Measurements from ENCODE around the gene ITIH3. TPM values are rescaled to one million over a fixed set of nuclear protein-coding genes. Genes with fewer than 3 reads are reported as not detected.

The ITIH3 gene
- total RNA-seq, 4 donors from 2014 or later = 0.27 to 1.6 TPM; not detected in 2

DNA sequence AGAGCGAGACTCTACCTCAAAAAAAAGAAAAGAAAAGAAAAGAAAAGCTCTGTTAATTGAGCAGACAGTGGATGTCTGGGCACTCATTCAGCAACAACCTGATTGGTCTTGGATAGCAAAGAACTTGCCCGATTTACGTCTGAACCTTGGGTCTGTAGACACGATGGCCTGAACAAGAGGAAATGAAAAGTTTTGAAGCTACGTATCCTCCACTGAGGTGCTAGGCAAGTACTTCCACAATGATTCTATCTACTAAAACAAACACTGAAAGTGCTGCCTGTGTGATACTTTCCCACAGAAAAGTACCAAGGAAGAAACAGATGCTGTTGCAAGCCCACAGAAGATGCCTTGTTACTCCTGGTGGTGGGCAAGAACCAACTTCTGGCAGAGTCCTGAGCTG, 62.1 kb downstream of the ITIH3 start:
- 89 to 100% methylated on average over 1 to 5 of the region's 5 CpGs for WGBS, 2 donors (ENCODE audit: low coverage in 1 of 2)
- no peak for DNase-seq
- in situ Hi-C loops (cut with MboI; ENCODE audit: low pct_ligation_motif_present in 1 of 4, low pct_unique_long_range_greater_than_20kb in 1 of 4, low sequenced_read_pairs in 3 of 4) (no loop called here), intact Hi-C loops (cut with DNase I; ENCODE audit: low total_unique reads) (no loop called here)
- H3K4me3 ChIP-seq = no peak overlapping the region
- H3K27ac ChIP-seq = peak overlapping the region in 1 of 4 donors; percentile 5
- H3K27me3 ChIP-seq = no peaks in the 10 kb centered on the region
- no peaks in the 10 kb centered on the region for H3K36me3 ChIP-seq
- peaks cover 0 to 4% (median 0%) of the 10 kb centered on the region in 4 donors for H3K4me1 ChIP-seq
- H3K9me3 ChIP-seq = no peaks in the 10 kb centered on the region
- TF ChIP-seq CTCF (IDR thresholded peaks at IDR 0.05) (no peak), EP300 (IDR thresholded peaks at IDR 0.05; ENCODE audit: low read depth) (no peak), POLR2AphosphoS5 (IDR thresholded peaks at IDR 0.05) (no peak), POLR2A (IDR thresholded peaks at IDR 0.05) (no peak)

DNA sequence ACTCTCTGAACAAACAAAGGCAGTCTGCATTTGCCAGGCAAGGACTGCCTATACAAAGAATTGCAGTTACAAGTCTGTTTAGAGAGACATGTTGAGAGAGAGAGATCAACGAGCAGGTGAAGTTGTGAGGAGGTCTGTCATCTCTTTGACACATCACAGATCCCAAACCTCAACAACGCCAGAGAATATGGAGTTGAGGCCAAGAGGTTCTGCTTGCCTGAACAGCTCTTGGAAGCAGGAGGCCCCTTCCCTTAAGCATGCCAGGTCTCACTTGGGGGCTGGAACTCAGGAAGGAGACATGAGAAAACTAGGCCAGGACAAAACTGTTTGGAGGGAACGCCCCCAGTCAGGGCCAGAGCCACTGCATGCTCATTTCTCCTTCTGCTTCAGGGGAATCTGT, 62.5 kb downstream of the ITIH3 start:
- in situ Hi-C loops (cut with MboI; ENCODE audit: low pct_ligation_motif_present in 1 of 4, low pct_unique_long_range_greater_than_20kb in 1 of 4, low sequenced_read_pairs in 3 of 4) = no loop called here
- TF ChIP-seq POLR2A (IDR thresholded peaks at IDR 0.05) (no peak), EP300 (IDR thresholded peaks at IDR 0.05; ENCODE audit: low read depth) (no peak), CTCF (IDR thresholded peaks at IDR 0.05) (no peak), POLR2AphosphoS5 (IDR thresholded peaks at IDR 0.05) (no peak)
- peak overlapping the region in 1 of 4 donors; percentile 5 for H3K27ac ChIP-seq
- H3K4me1 ChIP-seq = peaks cover 0 to 4% (median 0%) of the 10 kb centered on the region in 4 donors
- H3K27me3 ChIP-seq = no peaks in the 10 kb centered on the region
- intact Hi-C loops (cut with DNase I; ENCODE audit: low total_unique reads) = no loop called here
- no peaks in the 10 kb centered on the region for H3K36me3 ChIP-seq
- WGBS, 2 donors (ENCODE audit: low coverage in 1 of 2) = 77 to 94% methylated on average over 3 of the region's 3 CpGs
- H3K9me3 ChIP-seq = no peaks in the 10 kb centered on the region
- DNase-seq = no peak
- no peak overlapping the region for H3K4me3 ChIP-seq

GRCh38 chr3:52857864-52858263, 63.3 kb downstream of the ITIH3 start:
- Histone ChIP-seq H3K27ac (no peak overlapping the region), H3K4me3 (no peak overlapping the region), H3K9me3 (no peaks in the 10 kb centered on the region), H3K36me3 (no peaks in the 10 kb centered on the region), H3K4me1 (peaks cover 0 to 4% (median 0%) of the 10 kb centered on the region in 4 donors), H3K27me3 (no peaks in the 10 kb centered on the region)
- TF ChIP-seq POLR2AphosphoS5 (IDR thresholded peaks at IDR 0.05) (no peak), CTCF (IDR thresholded peaks at IDR 0.05) (no peak), POLR2A (IDR thresholded peaks at IDR 0.05) (no peak), EP300 (IDR thresholded peaks at IDR 0.05; ENCODE audit: low read depth) (no peak)
- DNase-seq = no peak
- in situ Hi-C loops (cut with MboI; ENCODE audit: low pct_ligation_motif_present in 1 of 4, low pct_unique_long_range_greater_than_20kb in 1 of 4, low sequenced_read_pairs in 3 of 4) = no loop called here
- 90 to 91% methylated on average over 5 of the region's 5 CpGs for WGBS, 2 donors (ENCODE audit: low coverage in 1 of 2)
- intact Hi-C loops (cut with DNase I; ENCODE audit: low total_unique reads) = no loop called here

Small RNA genes lying within 50 kb of the gene (small RNA-seq; reads per million reads assigned to genes)
- gene MIR8064 (0 reads per million in 4 donors), gene MUSTN1 (0 reads per million in 4 donors)

Other genes starting within 250 kb of the ITIH3 start
- 100 to 1,000 TPM in 2 of 4 donors, 10 to 100 TPM in 2; 60.3 to 335 (median 134) TPM for gene PBRM1, start 108.9 kb upstream of the ITIH3 start, total RNA-seq
- 10 to 100 TPM; 19.1 to 54.5 (median 37.4) TPM for gene GNL3, start 108.8 kb upstream of the ITIH3 start, total RNA-seq
- gene GLT8D1, start 89.0 kb upstream of the ITIH3 start, total RNA-seq = 10 to 100 TPM in 3 of 4 donors, not detected in 1; 34.3 to 52.6 (median 37.2) TPM
- gene SPCS1, start 88.7 kb upstream of the ITIH3 start, total RNA-seq = 100 to 1,000 TPM in 2 of 4 donors, 10 to 100 TPM in 2; 24.3 to 120 (median 70.5) TPM
- gene NEK4, start 23.9 kb upstream of the ITIH3 start, total RNA-seq = 10 to 100 TPM; 14.6 to 35.0 (median 22.1) TPM
- not detected for gene ITIH1, start 17.2 kb upstream of the ITIH3 start, total RNA-seq
- 1 to 10 TPM in 3 of 4 donors, under 1 TPM in 1; 0.60 to 9.5 (median 4.9) TPM for gene ITIH4, start 35.9 kb downstream of the ITIH3 start, total RNA-seq
- gene MUSTN1, start 40.2 kb downstream of the ITIH3 start, total RNA-seq = 10 to 100 TPM in 2 of 4 donors, 1 to 10 TPM in 2; 3.0 to 26.5 (median 11.8) TPM
- gene STIMATE, start 102.8 kb downstream of the ITIH3 start, total RNA-seq = 10 to 100 TPM in 3 of 4 donors, 1 to 10 TPM in 1; 8.2 to 33.0 (median 16.4) TPM

Data from transverse colon (tissue), 4 donors.